HepG2 (cell line): ENCODE measurements around the gene ERBB3. TPM values are rescaled to one million over a fixed set of nuclear protein-coding genes. Genes with fewer than 3 reads are reported as not detected.

Source experiments
- ATAC-seq: fragments of 200-7000 bp; cut with Tn5 transposase; 3 replicates; pipeline ENCODE4 v1.9.1; 2020; ENCODE audit warnings: mild to moderate bottlenecking, moderate library complexity
- BruUV-seq: library from RNA; stranded (reverse); fragments of 400-500 nt; replicated peaks from 2 replicates; lab custom pipeline; 2021; lab: Mats Ljungman, UMichigan
- CTCF ChIA-PET: fragments of 300-600 bp; formaldehyde crosslinking; extraction: SDS; loops from one replicate; lab custom pipeline; 2021; ENCODE audit warnings: low total read pairs, inconsistent platforms, low intra/inter-chr PET ratio; lab: Yijun Ruan, JAX
- POLR2A ChIA-PET: fragments of 350-600 bp; sonication (Branson Sonifier 250); formaldehyde crosslinking; loops from one replicate; lab custom pipeline; 2020; ENCODE audit warnings: antibody characterized with exemption, inconsistent platforms; lab: Yijun Ruan, JAX
- DNase-seq: peaks from one replicate; pipeline ENCODE4 v3.0.0-alpha.2; 2015; ENCODE audit warnings: low spot score
- FAIRE-seq: peaks from 3 replicates; lab custom pipeline; 2011; peaks lifted over from hg19 to GRCh38; lab: Jason Lieb, UNC
- H2AFZ ChIP-seq: one replicate; pipeline ENCODE4 v1.6.1; 2011; ENCODE audit warnings: low read length, inconsistent platforms
- H3K27ac ChIP-seq: fragments of 300-600 bp; 3 replicates; pipeline ENCODE4 v1.8.0; 2011; ENCODE audit warnings: mixed run types, mild to moderate bottlenecking, mixed read lengths, low read length, inconsistent platforms; ENCODE audit not compliant: insufficient read depth; ENCODE audit errors: extremely low read length
- H3K27me3 ChIP-seq, 2 experiments: fragments of 200-600 bp in 1 of 2; 2 replicates in 1 of 2; 3 replicates in 1 of 2; pipeline versions ENCODE4 v1.6.0 to v1.8.0; 2011; ENCODE audit warnings: low read length in 2 of 2, mild to moderate bottlenecking in 2 of 2, moderate library complexity in 2 of 2, inconsistent platforms in 1 of 2; ENCODE audit not compliant: insufficient read depth in 2 of 2, control insufficient read depth in 1 of 2
- H3K36me3 ChIP-seq, 2 experiments: fragments of 200-600 bp in 1 of 2; replicated peaks in 1 of 2; 2 replicates in 1 of 2; 3 replicates in 1 of 2; pipeline versions ENCODE4 v1.5.1 to v1.8.0; 2011; ENCODE audit warnings: low read length in 2 of 2, inconsistent platforms in 1 of 2; ENCODE audit not compliant: insufficient read depth in 2 of 2, control insufficient read depth in 1 of 2
- H3K4me1 ChIP-seq: 2 replicates; pipeline ENCODE4 v1.5.1; 2012; ENCODE audit warnings: low read length, inconsistent platforms; ENCODE audit not compliant: insufficient read depth
- H3K4me2 ChIP-seq: 2 replicates; pipeline ENCODE4 v1.6.0; 2011; ENCODE audit warnings: low read depth, low read length, inconsistent platforms
- H3K4me3 ChIP-seq, 3 experiments: fragments of 200-600 bp in 1 of 3; sonication (generic), shearing (Covaris generic) in 1 of 3; replicated peaks in 1 of 3; 2 replicates each; pipeline ENCODE4 v1.5.1; 2011 to 2016; ENCODE audit warnings: low read length in 3 of 3, inconsistent platforms in 2 of 3, low read depth in 2 of 3, mild to moderate bottlenecking in 2 of 3, control low read depth in 1 of 3, mixed read lengths in 1 of 3; ENCODE audit not compliant: insufficient read depth in 1 of 3
- H3K79me2 ChIP-seq: one replicate; pipeline ENCODE4 v1.6.1; 2011; ENCODE audit warnings: low read length, inconsistent platforms; ENCODE audit not compliant: insufficient read depth
- H3K9ac ChIP-seq: 2 replicates; pipeline ENCODE4 v1.6.0; 2011; ENCODE audit warnings: mild to moderate bottlenecking, low read depth, low read length, inconsistent platforms; ENCODE audit not compliant: insufficient read depth
- H3K9me3 ChIP-seq: 2 replicates; pipeline ENCODE4 v1.5.1; 2012; ENCODE audit warnings: mild to moderate bottlenecking, low read length
- H4K20me1 ChIP-seq: 2 replicates; pipeline ENCODE4 v1.6.0; 2011; ENCODE audit warnings: inconsistent platforms, mild to moderate bottlenecking, low read length, moderate library complexity; ENCODE audit not compliant: insufficient read depth
- FOXK1 ChIP-seq: sonication (generic); formaldehyde crosslinking; IDR thresholded peaks from 2 replicates; pipeline ENCODE4 v1.4.0; 2020; ENCODE audit warnings: low read depth, missing genetic modification reagents, borderline replicate concordance
- FOXM1 ChIP-seq: sonication (generic); formaldehyde crosslinking; IDR thresholded peaks from 2 replicates; pipeline ENCODE4 v1.5.0; 2020; ENCODE audit warnings: missing genetic modification reagents
- MBNL3 ChIP-seq: fragments of 250-450 bp; sonication (Bioruptor Pico); conservative IDR thresholded peaks from 2 replicates; pipeline ENCODE4 v1.8.0; 2022; ENCODE audit warnings: mild to moderate bottlenecking, inconsistent platforms
- PAF1 ChIP-seq: IDR thresholded peaks from 2 replicates; pipeline ENCODE4 v1.6.1; 2016; ENCODE audit warnings: missing genetic modification reagents, missing compliant biosample characterization
- PBX3 ChIP-seq: sonication (generic); formaldehyde crosslinking; IDR thresholded peaks from 2 replicates; pipeline ENCODE4 v1.8.1; 2023; ENCODE audit warnings: missing genetic modification reagents, inconsistent platforms, borderline replicate concordance
- POLR2AphosphoS5 ChIP-seq: IDR thresholded peaks from 2 replicates; pipeline ENCODE4 v1.6.1; 2012; ENCODE audit warnings: low read depth, low read length
- RBFOX2 ChIP-seq: fragments of 200-400 bp; formaldehyde crosslinking; IDR thresholded peaks from 2 replicates; pipeline ENCODE4 v1.6.1; 2017; ENCODE audit warnings: low read depth, mild to moderate bottlenecking, low read length
- RNF219 ChIP-seq: sonication (generic); formaldehyde crosslinking; IDR thresholded peaks from 2 replicates; pipeline ENCODE4 v1.5.0; 2020; ENCODE audit warnings: mild to moderate bottlenecking, missing genetic modification reagents
- ZNF121 ChIP-seq: sonication (generic); formaldehyde crosslinking; IDR thresholded peaks from 2 replicates; pipeline ENCODE4 v1.5.0; 2020; ENCODE audit warnings: mild to moderate bottlenecking, missing genetic modification reagents
- ZNF260 ChIP-seq: sonication (generic); formaldehyde crosslinking; IDR thresholded peaks from 2 replicates; pipeline ENCODE4 v1.4.0; 2020; ENCODE audit warnings: missing genetic modification reagents, low read depth, mild to moderate bottlenecking, borderline replicate concordance
- ZNF589 ChIP-seq: sonication (generic); formaldehyde crosslinking; conservative IDR thresholded peaks from 2 replicates; pipeline ENCODE4 v1.8.0; 2022; ENCODE audit warnings: mild to moderate bottlenecking, moderate library complexity, missing genetic modification reagents
- ZNF614 ChIP-seq: IDR thresholded peaks from 2 replicates; pipeline ENCODE4 v1.6.1; 2018; ENCODE audit warnings: missing biosample characterization, missing genetic modification reagents, inconsistent platforms, borderline replicate concordance
- ZNF629 ChIP-seq: sonication (generic); formaldehyde crosslinking; conservative IDR thresholded peaks from 2 replicates; pipeline ENCODE4 v1.5.0; 2020; ENCODE audit warnings: missing genetic modification reagents
- WGBS: methylation state at CpG from one replicate; pipeline ENCODE4 v1.1.6; 2017; ENCODE audit warnings: low lambda C conversion rate; 5-methylcytosine and 5-hydroxymethylcytosine counted together
- in situ Hi-C: cut with HindIII; loops from 2 replicates; pipeline ENCODE4 v1.10.0; 2017; ENCODE audit warnings: low pct_unique_long_range_greater_than_20kb; ENCODE audit not compliant: extremely low pct_ligation_motif_present
- intact Hi-C: fragments of 100-400 bp; cut with micrococcal nuclease; formaldehyde crosslinking; loops from one replicate; pipeline ENCODE4 v1.10.0; 2022; ENCODE audit not compliant: unreplicated experiment
- polyA plus RNA-seq, 8 experiments: library from polyadenylated mRNA; depleted of rRNA in 3 of 8; stranded (reverse) in 7 of 8; unstranded in 1 of 8; fragments of >200 nt; fragmentation: Illumina TruSeq in 4 of 8; extraction: Trizol in 4 of 8; gene quantifications; 2 replicates each; pipeline versions ENCODE4 v1.2.1 to v1.2.3, GENCODE V29; 2011 to 2016; ENCODE audit warnings: low read depth in 4 of 8, missing spikeins in 1 of 8, mixed read lengths in 1 of 8; ENCODE audit not compliant: insufficient read depth in 1 of 8
- total RNA-seq, 5 experiments: library from RNA; depleted of rRNA; stranded (reverse); fragments of >200 nt; fragmentation: Illumina TruSeq; extraction: Trizol; gene quantifications; 2 replicates each; pipeline ENCODE4 v1.2.3, GENCODE V29; 2016; ENCODE audit warnings: low read depth in 1 of 5

ERBB3 gene
- total and polyA plus RNA-seq, 2 of the 13 experiments (the other 11 are each of a cell fraction or from before 2014, with no cell fraction given), result 93.6 to 358 TPM

- ATAC-seq, result no peak
- peaks cover 35% of the 10 kb centered on the region for H3K4me1 ChIP-seq
- WGBS, result 92% methylated on average over 6 of the region's 6 CpGs
- in situ Hi-C loops (loop anchor here (5.0 kb wide), 1 partner anchor 56 kb away; no protein-coding TSS in a partner anchor), intact Hi-C loops (no loop called here)
- TF ChIP-seq MBNL3 (no peak), ZNF121 (CRISPR knock-in tag) (peak; percentile 70), RNF219 (CRISPR knock-in tag) (no peak), ZNF589 (CRISPR knock-in tag) (no peak), ZNF614 (CRISPR knock-in tag) (no peak), FOXK1 (CRISPR knock-in tag) (no peak), PBX3 (no peak), FOXM1 (CRISPR knock-in tag) (no peak), POLR2AphosphoS5 (peak; percentile 56), RBFOX2 (peak; percentile 65; the same call in 1 of the 2 replicates), PAF1 (CRISPR knock-in tag) (peak; percentile 91), ZNF260 (CRISPR knock-in tag) (no peak), ZNF629 (no peak)
- FAIRE-seq, result no peak
- peaks cover 29 to 56% of the 10 kb centered on the region in 2 experiments for H3K36me3 ChIP-seq
- no peak for DNase-seq
- no peaks in the 10 kb centered on the region for H3K27me3 ChIP-seq
- H3K27ac ChIP-seq, result peak overlapping the region; percentile 64
- no peaks in the 10 kb centered on the region for H3K9me3 ChIP-seq
- BruUV-seq, result no TSS peak
- peak overlapping the region; percentile 91 for H3K4me2 ChIP-seq
- H3K9ac ChIP-seq, result peak overlapping the region; percentile 75; the same call in 1 of the 2 replicates
- peaks cover 34% of the 10 kb centered on the region for H3K79me2 ChIP-seq
- H4K20me1 ChIP-seq, result peaks cover 4% of the 10 kb centered on the region
- ChIA-PET POLR2A (interaction anchor here (1.3 to 6.5 kb wide), 9 partner anchors 13 to 129 kb away, joined by 3 to 279 read pairs (median 15); partner anchors contain the start of genes ERBB3, ESYT1, RAB5B and RPL41), CTCF (no interaction called here)
- peak overlapping the region in 2 of 3 experiments; percentile 50 to 85; a peak in 2 of 6 replicates for H3K4me3 ChIP-seq
- H2AFZ ChIP-seq, result no peak overlapping the region
Measured at GRCh38 chr12:56103066-56103711, 23.2 kb downstream of the ERBB3 start.
